ENCODE results near the gene DENND1A.

GRCh38 chr9:123795336-123795735 is 134.6 kb downstream of the DENND1A start:
- TF ChIP-seq CBX2 (IDR thresholded peaks at IDR 0.05; ENCODE audit: low read depth, low read length): no peak
- TF ChIP-seq CBX2 (CRISPR knock-in tag; IDR thresholded peaks at IDR 0.05; ENCODE audit: low read depth): no peak
- TF ChIP-seq ZNF280B (CRISPR knock-in tag; IDR thresholded peaks at IDR 0.05; ENCODE audit: borderline replicate concordance): no peak
- no peak for TF ChIP-seq FOXP1 (IDR thresholded peaks at IDR 0.05)
- TF ChIP-seq FOXP1 (CRISPR knock-in tag; IDR thresholded peaks at IDR 0.05): no peak
- TF ChIP-seq HES4 (CRISPR knock-in tag; IDR thresholded peaks at IDR 0.05; ENCODE audit: borderline replicate concordance): no peak
- no peak for TF ChIP-seq PHF20 (CRISPR knock-in tag; IDR thresholded peaks at IDR 0.05)
- no peak for TF ChIP-seq NFE2L2 (IDR thresholded peaks at IDR 0.05; ENCODE audit: low read length)
- no peak for TF ChIP-seq TCF7L2 (IDR thresholded peaks at IDR 0.05; ENCODE audit: low read depth, low read length)
- no peak for TF ChIP-seq MTA3 (CRISPR knock-in tag; IDR thresholded peaks at IDR 0.05)
- TF ChIP-seq TERF1 (CRISPR knock-in tag; IDR thresholded peaks at IDR 0.05): no peak
